GM19395 (cell line): ENCODE data around the gene DCTN2.
"Not testable (repeated sequence)": the region's sequence is repeated elsewhere in the genome, so short reads cannot be mapped to it uniquely, and the experiment has no call there.

Experiments used
- ATAC-seq: cut with Tn5 transposase; IDR thresholded peaks from one replicate; pipeline ENCODE4 v1.9.1; 2021; ENCODE audit warnings: mild to moderate bottlenecking, moderate library complexity; ENCODE audit not compliant: unreplicated experiment

DCTN2 gene

GRCh38 chr12:57577981-57578758 lies 31.2 kb upstream of the DCTN2 start:
- no peak for ATAC-seq

DNA sequence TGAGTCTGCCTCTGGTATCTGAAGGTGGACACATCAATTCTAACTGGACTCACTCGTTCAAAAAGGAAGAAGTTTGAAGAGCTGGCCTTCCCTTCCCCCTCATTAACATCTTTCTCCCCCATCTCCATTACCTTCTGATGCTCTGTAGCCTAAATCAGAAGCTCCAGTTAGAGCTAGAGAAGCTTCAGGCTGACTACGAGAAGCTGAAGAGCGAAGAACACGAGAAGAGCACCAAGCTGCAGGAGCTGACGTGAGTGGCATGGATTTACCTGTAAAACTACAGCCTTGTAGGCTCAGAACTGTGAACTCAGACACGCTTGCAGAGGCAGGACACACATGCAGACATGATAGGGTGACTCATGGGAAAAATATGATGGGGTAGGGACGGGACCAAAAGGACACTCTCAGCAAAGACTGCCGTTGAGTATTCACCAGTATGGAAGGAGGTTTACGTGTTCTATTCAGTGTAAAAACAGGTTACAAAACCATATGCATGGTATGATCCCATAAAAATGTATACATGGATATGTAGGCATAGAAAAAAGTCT lies 29.7 kb upstream of the DCTN2 start:
- no peak for ATAC-seq

DNA sequence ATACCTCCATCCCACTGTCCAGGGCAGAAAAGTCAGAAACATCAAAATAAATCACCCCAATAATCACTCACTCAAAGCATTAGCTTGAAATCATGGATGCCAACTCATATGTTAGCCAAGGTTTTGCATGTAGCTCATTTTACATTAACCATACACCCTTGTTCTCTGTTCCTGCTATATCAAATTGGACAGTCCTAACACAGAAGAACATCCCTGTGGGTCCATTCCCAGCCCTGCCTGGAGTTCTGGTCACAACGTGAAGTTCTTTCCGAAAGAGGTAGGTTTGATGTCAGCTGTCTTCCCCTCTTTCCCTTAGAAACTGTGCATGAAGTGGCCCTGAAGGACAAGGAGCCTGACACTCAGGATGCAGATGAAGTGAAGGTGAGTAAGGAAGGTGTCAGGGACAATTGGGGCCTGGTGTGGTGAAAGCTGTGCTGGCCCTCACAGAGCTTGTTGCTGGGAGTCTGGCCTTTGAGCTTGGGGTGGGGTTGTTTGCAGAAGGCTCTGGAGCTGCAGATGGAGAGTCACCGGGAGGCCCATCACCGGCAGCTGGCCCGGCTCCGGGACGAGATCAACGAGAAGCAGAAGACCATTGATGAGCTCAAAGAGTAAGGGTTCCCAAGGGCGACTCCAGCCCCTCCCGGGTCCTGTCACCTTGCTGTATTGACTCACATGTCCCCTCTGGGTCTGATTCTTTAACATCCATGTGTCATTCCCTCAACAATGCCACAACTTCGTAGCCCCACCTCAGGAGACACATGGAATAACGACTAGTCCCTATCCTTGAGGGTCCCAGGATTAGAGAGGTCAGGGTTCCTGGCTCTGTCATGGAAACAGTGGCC lies 29.0 kb upstream of the DCTN2 start:
- no peak for ATAC-seq

DNA sequence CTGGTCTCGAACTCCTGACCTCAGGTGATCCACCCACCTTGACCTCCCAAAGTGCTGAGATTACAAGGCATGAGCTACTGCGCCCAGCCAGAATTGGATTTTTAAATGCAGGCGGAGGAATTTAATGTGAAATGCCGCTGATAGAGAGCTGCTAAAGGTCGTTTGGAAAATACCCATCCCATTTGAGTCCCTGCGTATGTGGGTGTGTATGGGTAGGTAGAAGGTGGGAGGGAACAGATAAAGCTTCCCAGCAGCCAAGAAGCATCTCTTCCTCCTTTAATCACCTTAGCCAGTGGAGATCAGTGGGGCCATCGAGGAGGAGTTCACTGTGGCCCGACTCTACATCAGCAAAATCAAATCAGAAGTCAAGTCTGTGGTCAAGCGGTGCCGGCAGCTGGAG lies 27.8 kb upstream of the DCTN2 start:
- no peak for ATAC-seq

GRCh38 chr12:57571926-57572762 lies 25.2 kb upstream of the DCTN2 start:
- ATAC-seq: no peak

- ATAC-seq: not testable (repeated sequence)
These were observed 23.4 kb upstream of the DCTN2 start for GRCh38 chr12:57570438-57570837.

DNA sequence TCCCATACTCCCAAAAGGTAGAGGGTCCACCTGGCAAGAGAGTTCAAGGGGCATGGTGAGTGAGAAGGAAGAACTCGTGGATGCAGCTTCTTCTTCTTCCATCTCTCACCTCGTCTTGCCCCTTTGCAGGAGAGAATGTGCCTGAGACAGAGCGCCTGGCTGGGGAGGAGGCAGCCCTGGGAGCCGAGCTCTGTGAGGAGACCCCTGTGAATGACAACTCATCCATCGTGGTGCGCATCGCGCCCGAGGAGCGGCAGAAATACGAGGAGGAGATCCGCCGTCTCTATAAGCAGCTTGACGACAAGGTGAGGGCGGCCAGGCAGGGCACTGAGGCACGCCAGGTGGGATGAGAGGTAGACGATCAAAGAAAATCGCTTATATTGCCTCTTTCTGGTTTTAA lies 22.9 kb upstream of the DCTN2 start:
- ATAC-seq: no peak

DNA sequence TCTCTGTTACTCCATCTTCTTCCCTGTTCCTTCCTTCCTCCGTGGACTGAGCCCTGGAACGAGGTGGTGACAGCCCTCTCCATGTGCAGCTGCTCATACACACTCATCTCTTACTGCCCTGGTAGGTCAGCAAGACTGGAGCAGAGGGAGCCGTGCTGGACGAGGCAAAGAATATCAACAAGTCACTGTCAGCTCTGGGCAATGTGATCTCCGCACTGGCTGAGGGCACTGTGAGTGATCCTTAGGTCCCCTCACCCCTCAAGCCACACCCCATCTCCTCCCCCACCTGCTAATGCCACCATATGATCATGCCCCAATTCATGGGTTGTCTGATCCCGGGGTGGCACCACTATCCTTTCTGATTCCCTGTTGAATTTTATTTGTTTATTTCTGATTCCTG lies 21.8 kb upstream of the DCTN2 start:
- no peak for ATAC-seq

GRCh38 chr12:57564178-57564740 lies 17.3 kb upstream of the DCTN2 start:
- no peak for ATAC-seq

DNA sequence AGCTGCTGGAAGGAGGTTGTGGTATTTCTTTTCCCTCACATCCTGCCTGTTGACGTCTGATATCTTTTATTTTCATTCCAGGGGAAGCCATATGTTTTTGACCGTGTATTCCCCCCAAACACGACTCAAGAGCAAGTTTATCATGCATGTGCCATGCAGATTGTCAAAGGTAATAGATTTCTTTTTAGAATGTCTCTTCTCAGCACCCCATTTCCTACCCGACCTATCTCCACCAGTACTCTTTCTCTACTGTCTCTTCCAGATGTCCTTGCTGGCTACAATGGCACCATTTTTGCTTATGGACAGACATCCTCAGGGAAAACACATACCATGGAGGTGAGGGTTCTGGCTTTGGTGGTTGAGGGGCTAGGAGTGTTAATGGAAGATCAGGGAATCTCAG lies 16.4 kb upstream of the DCTN2 start:
- no peak for ATAC-seq

- not testable (repeated sequence) for ATAC-seq
These were observed 14.1 kb upstream of the DCTN2 start for GRCh38 chr12:57561117-57561516.

DNA sequence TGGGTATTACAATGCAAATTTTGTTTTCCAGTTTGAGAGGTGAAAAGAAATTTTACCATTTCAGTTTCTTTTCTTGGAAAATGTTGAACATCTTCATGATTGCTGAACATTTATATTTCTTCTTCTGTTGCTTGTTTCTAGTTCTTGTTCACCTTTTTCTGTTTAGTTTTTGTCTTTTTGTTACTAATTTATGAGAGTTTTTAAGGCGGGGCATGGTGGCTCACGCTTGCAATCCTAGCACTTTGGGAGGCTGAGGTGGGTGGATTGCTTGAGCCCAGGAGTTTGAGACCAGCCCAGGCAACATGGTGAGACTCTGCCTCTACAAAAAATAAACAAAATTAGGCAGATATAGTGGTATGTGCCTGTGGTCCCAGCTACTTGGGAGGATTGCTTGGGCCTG lies 13.5 kb upstream of the DCTN2 start:
- no peak for ATAC-seq

GRCh38 chr12:57558864-57559263 lies 11.9 kb upstream of the DCTN2 start:
- no peak for ATAC-seq

GRCh38 chr12:57554897-57555296 lies 7.9 kb upstream of the DCTN2 start:
- ATAC-seq: no peak

GRCh38 chr12:57554453-57554852 lies 7.5 kb upstream of the DCTN2 start:
- no peak for ATAC-seq

- ATAC-seq: no peak
These were observed 6.6 kb upstream of the DCTN2 start for GRCh38 chr12:57553343-57554202.

- no peak for ATAC-seq
These were observed 5.9 kb upstream of the DCTN2 start for GRCh38 chr12:57552835-57553313.

- no peak for ATAC-seq
These were observed 5.3 kb upstream of the DCTN2 start for GRCh38 chr12:57552306-57552651.

DNA sequence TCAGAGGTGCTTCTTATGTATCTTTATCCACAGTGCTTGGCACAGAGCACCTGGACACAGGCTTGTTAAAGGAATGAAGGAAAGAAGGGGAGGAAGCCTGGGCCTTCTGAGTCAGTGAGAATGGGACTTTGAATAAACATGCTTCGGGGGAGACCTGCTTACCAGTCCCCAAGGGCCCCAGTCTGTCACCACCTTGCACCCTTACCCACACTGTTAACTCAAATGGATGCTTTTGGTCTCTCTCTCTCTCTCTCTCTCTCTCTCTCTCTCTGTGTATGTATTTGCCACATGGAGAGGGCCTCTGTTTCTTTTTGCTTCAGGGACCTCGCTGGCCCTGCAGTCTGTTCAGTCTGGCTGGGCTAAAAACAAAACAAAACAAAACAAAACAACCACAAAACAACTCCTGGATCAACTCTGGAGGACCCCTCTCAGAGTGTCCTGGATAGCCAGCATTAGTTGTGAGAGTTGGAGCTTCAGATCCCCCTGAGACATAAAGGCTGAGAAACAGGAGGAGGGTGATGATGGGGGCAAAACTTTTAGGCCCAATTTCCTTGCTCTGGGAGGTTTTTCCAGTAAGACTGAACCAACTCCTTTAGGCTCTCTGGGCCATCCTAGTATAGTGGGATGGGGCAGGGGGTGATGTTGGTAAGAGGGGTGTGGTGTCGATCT lies 4.8 kb upstream of the DCTN2 start:
- ATAC-seq: no peak
